Limb (tissue), 2 donors: ENCODE data around the gene FBXO47.
"Not testable (repeated sequence)": the region's sequence is repeated elsewhere in the genome, so short reads cannot be mapped to it uniquely, and the experiment has no call there.

ENCODE experiments used
- DNase-seq, 2 donors: peaks; one replicate each; pipeline ENCODE4 v3.0.0-alpha.2; 2016; ENCODE audit errors: extremely low spot score in 2 of 2

The FBXO47 gene

DNA sequence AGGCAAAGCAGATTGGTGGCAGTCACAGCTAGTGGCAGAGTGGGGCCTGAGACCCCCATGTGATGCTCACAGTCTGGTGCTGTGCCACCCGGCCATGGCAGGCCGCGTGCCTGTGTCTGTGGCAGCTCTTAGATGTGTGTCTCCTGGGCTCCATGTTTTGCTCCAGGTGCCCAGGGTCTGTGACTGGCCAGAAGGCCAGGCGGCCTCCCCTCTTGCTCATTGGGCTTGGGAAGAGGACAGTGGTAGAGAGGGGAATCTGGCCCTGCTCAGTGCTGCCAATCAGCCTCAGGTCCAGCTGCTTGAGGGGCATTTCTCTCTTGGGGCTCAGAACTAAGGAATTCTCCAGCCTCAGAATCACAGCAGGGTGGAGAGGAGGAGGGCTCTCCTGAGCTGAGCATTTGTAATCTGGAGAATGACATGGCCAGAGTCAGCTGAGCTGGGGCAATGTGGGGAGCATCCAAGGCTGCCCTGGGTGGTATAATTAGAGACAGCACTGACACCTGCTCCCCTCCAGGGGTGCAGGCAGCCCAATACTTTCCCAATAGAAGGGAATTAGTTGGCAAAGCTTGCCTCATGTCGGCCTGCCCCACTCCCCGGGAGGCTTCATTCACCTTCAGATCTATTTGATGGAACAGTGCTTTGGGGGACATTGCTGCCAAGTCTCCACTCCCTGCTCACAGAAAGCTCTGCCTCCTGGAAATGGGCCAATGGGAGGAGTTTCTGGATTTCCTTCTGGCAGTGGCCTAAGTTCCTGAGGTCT is 44.5 kb downstream of the FBXO47 start:
- DNase-seq, result peak; percentile 67 to 77

GRCh38 chr17:38921756-38922411 is 45.3 kb downstream of the FBXO47 start:
- DNase-seq, result peak in 1 of 2 donors; percentile 29

DNA sequence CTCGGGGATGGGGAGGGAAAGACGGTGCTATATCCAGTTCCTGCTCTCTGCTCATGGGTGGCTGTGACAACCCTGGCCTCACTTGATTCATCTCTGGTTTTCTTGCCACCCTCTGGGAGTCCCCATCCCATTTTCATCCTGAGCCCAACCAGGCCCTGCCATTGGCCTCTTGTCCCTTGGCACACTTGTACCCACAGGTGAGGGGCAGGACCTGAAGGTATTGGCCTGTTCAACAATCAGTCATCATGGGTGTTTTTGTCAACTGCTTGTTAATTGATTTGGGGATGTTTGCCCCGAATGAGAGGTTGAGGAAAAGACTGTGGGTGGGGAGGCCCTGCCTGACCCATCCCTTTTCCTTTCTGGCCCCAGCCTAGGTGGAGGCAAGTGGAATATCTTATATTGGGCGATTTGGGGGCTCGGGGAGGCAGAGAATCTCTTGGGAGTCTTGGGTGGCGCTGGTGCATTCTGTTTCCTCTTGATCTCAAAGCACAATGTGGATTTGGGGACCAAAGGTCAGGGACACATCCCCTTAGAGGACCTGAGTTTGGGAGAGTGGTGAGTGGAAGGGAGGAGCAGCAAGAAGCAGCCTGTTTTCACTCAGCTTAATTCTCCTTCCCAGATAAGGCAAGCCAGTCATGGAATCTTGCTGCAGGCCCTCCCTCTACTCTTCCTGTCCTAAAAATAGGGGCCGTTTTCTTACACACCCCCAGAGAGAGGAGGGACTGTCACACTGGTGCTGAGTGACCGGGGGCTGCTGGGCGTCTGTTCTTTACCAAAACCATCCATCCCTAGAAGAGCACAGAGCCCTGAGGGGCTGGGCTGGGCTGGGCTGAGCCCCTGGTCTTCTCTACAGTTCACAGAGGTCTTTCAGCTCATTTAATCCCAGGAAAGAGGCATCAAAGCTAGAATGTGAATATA is 46.6 kb downstream of the FBXO47 start:
- no peak for DNase-seq

- no peak for DNase-seq
Observed at GRCh38 chr17:38919316-38920078, 47.7 kb downstream of the FBXO47 start.

DNA sequence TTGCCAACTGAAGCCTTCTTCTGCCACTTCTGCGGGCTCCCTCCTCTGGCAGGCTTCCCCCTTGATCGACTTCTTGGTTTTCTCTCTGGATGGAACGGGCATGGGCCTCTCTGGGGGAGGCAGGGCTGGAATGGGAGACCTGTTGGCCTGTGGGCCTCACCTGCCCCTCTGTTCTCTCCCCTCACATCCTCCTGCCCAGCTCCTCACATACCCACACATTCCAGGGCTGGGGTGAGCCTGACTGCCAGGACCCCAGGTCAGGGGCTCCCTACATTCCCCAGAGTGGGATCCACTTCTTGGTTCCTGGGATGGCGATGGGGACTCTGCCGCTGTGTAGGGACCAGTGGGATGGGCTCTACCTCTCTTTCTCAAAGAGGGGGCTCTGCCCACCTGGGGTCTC is 48.3 kb downstream of the FBXO47 start:
- no peak for DNase-seq

DNA sequence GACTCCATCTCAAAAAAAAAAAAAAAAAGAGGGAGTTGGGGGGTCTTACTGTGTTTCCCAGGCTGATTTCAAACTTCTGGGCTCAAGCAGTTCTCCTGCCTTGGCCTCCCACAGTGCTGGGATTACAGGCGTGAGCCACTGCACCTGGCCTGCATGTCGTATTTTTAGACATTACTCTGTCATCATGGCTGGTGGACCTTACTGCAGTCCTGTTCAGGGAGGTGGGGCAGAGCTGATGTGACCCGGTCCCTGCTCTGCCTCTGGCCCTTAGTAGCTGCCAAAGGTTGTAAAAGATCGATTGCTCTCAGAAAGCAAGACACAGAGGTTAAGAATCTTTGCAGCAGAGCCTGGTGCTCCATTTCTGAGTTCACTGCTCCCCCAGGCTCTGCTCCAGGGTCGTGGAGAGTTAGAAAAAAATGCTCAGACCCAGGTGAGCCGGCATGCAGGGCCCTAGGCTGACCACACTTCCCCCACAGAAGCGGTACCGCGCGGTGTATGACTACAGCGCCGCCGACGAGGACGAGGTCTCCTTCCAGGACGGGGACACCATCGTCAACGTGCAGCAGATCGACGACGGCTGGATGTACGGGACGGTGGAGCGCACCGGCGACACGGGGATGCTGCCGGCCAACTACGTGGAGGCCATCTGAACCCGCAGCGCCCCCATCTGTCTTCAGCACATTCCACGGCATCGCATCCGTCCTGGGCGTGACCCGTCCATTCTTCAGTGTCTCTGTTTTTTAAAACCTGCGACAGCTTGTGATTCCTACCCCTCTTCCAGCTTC is 48.9 kb downstream of the FBXO47 start:
- peak in 1 of 2 donors; percentile 32 for DNase-seq

- DNase-seq, result no peak
Observed at GRCh38 chr17:38917259-38917658, 49.9 kb downstream of the FBXO47 start.

- no peak for DNase-seq
Observed at GRCh38 chr17:38916771-38917170, 50.4 kb downstream of the FBXO47 start.

DNA sequence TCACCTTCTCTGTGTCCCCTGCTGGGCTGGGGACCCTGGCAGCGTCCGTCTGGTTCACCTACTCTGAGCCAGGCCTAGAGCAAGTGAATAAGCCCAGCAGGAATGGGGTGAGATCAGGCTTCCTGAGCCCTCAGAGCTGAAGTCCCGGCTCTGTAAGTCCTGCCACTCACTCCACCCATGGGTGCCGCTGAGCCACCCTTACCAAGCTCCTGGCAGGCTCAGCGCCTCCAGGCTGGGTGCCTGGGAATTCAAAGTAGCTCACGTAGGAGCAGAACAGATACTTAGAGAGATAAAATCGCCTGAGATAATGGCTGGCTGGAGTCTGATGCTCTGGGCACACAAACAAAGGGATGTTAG is 51.6 kb downstream of the FBXO47 start:
- no peak for DNase-seq

DNA sequence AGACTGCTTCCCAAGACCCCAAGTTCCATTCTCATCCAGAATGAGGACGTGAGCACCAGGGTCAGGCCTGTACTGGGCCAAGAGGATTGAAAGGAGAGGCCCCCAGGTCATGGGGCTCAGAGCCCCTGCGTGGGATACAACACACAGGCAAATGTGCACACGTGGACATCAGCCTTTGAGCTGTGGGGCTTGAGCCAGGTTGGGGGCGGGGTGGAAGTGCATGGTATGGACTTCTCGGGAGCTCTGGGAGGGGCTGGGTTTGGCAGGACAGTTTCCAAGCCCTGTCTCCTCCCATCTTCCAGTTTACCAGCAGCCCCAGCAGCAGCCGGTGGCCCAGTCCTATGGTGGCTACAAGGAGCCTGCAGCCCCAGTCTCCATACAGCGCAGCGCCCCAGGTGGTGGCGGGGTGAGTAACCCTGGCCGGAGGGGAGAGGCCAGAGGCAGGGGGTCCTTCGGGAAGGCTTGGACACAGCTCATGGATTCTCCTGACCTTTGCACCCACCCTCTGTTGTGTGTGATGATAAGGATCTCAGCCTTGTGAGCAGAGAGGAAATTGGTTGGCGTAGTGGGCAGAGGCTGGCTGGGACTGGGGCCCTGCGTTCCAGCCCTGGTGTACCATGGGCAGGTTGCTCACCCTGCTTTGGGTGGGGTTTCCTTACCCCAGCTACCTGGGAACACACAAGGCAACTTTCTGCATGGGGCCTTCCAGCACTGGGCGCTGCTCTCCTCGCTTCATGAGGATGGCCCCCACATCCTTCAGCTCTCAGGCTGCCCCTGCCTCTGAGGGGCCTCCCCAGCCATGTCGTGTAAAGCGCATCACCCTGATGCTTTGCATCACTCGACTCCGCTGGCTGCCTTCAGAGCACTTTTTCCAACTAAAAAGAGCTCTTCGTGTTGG is 52.2 kb downstream of the FBXO47 start:
- DNase-seq, result no peak

DNA sequence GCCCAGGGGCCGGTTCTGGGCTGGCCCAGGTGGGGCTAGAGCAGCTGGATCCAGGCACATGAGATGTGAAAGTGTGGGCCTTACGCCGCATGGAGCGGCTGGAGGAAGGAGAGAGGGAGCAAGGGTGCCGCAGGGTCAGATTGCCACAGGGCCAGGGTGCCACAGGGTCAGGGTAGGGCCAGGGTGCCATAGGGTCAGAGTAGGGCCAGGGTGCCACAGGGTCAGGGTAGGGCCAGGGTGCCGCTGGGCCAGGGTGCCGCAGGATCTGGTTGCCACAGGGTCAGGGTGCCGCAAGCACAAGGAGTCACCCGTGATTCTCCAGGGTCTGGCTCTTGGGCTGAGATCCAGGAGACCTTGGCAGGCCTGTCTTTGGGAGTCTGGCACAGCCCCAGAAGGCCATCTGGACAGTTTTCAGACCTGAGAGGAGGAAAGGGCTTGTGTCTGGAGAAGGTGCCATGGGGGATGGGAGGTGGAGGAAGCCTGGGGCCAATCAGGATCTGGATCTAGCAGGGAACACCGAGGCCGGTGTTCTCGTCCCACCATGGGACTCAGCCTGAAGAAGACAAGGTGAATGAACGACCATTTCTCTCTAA is 54.9 kb downstream of the FBXO47 start:
- no peak for DNase-seq

DNA sequence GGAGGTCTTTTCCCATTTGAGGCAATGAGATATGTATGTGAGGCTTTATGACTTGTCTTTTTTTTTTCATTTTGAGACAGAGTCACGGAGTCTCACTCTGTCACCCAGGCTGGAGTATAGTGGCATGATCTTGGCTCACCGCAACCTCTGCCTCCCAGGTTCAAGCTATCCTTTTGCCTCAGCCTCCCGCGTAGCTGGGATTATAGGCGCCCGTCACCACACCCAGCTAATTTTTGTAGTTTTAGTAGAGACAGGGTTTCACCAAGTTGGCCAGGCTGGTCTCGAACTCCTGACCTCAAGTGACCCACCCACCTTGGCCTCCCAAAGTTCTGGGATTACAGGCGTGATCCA is 55.5 kb downstream of the FBXO47 start:
- DNase-seq, result not testable (repeated sequence)

DNA sequence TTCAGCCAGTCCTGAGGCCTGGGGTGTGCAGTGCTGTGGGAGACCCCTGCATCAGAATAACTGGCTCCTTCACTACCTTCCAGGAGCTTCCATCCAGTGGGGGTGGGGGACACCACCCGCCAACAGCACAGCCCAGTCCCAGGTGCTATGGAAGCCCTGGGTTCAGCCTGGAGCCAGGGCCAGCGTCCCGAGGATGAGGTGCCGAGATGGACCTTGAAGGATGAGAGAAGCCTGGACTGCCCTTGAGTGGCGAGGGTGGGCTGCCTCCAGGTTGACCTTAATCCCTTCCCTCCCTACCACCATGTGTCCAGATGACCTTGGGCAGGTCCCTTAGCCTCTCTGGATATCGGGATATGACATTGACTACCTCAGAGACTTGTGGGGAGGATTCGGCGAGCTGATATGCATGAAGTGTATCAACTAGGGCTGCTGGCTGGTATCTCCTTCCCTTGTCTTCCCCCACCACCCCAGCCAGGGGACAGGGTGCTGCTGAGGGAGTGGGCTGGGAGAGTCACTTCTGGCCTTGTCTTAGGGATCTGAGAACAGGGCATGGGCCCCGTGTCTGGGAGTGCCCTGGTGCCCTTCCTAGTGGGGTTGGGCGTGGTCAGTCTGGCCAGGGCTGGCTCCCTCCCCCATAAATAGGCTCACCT is 56.0 kb downstream of the FBXO47 start:
- DNase-seq, result no peak

DNA sequence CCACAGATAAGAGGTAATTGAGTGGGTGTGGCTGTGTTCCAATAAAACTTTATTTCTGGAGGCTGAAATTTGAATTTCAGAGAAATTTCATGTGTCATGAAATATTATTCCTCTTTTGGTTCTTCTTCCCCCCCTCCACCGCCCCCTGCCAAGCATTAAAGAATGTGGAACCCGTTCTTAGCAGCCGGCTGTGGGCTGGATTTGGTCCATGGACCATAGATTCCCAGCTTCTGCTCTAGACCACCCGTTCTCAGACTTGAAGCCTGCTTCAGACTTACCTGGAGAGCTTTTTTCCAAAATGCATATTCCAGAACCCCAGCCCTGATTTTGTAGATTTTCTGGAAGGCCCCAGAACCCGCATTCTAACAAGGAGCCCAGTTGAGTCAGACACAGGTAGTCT is 56.9 kb downstream of the FBXO47 start:
- DNase-seq, result no peak

DNA sequence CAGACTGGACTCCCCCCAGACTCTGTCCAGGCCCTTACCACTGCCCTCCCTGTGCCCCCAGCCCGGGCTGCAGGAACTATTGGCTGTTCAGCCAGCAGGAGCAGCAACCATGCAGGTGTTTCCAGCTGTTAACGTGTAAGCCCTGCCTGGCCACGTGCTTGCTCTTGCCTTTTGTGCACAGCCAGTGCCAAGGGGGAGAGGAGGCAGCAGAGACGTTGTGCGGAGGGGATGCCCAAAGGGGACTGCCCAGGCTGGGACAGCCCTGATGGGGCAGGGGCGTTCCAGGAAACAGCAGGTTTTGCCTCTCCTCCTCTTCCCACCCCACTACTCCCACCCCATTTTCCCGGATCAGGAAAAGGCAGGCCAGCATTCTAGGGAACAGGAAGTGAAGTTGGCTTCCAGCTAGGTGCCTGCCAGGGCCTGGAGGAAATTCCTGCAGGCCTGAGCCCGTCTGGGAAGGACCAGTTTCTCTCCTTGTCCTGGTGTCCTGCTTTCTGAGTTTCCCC is 58.5 kb downstream of the FBXO47 start:
- peak in 1 of 2 donors; percentile 37 for DNase-seq

DNA sequence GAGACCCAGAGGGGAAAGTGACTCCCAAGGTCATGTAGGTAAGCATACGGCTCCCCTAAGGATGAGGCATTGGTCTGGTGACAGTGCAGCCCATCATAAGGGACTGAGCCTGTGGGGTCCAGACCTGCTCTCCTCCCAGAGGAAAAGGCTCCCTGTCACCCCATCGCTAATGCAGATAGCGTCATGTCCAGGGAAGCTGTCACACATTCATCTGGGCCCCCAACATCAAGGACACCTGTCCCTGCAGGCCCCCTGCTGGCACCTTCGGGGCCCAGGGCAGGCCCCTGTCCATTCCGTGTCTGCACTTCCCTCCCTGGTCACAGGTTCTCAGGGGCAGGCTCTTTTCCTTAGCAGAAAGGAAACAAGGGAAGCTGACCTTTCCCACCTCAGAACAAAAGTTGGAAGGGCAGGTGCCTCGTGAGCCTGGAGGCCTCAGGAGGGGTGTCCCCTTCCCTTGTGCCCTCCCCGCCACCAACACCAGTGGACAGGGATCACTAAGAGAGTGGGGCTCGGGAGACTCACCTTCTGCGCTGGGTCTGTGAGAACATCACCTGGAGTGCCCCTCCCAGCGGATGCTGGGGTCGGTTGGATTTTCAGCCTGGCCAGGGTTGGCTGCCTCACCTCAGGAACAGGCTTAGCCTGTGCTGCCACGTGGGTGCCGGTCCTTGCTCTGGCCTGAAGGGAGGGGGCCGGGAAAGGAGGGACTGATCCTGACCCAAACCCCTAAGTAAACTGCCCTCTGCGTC is 59.1 kb downstream of the FBXO47 start:
- DNase-seq, result no peak

- DNase-seq, result no peak
Observed at GRCh38 chr17:38906460-38907228, 60.6 kb downstream of the FBXO47 start.
